MM.1S (cell line): ENCODE results near the gene CDC37.

Experiments used
- EZH2phosphoT487 ChIP-seq: fragments of 300-600 bp; sonication (generic); IDR thresholded peaks from 2 replicates; pipeline ENCODE4 v1.6.1; 2018; ENCODE audit warnings: antibody characterized with exemption, low read length
- TF ChIP-seq, protein P1 (sequence below): fragments of 300-600 bp; sonication (generic); IDR thresholded peaks from 2 replicates; pipeline ENCODE4 v1.5.1; 2016; ENCODE audit warnings: antibody characterized with exemption, low read length, mixed read lengths

DNA sequence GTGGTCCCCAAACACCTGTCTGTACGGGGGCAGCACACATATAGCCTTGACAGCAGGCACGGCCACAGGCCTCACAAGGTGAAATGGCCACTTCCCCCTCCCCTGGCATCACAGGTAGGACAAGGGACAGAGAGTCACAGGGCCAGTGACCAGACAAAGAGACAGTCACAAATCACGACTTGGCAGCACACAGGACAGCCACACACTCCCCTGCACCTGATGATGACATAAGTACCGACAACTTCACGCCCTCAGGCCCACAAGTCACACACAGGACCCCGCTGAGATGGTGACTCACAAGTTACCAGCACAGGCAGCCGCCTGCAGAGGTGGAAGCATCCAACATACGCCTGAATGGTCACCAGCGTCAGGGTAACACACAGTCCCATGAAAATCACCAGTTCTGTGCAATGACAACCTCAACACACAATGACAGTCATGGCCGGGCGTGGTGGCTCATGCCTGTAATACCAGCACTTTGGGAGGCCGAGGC is 39.5 kb downstream of the CDC37 start:
- TF ChIP-seq, protein P1, sequence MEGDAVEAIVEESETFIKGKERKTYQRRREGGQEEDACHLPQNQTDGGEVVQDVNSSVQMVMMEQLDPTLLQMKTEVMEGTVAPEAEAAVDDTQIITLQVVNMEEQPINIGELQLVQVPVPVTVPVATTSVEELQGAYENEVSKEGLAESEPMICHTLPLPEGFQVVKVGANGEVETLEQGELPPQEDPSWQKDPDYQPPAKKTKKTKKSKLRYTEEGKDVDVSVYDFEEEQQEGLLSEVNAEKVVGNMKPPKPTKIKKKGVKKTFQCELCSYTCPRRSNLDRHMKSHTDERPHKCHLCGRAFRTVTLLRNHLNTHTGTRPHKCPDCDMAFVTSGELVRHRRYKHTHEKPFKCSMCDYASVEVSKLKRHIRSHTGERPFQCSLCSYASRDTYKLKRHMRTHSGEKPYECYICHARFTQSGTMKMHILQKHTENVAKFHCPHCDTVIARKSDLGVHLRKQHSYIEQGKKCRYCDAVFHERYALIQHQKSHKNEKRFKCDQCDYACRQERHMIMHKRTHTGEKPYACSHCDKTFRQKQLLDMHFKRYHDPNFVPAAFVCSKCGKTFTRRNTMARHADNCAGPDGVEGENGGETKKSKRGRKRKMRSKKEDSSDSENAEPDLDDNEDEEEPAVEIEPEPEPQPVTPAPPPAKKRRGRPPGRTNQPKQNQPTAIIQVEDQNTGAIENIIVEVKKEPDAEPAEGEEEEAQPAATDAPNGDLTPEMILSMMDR = no peak
- no peak for TF ChIP-seq EZH2phosphoT487
